GM19351 (cell line): Measurements from ENCODE around the gene DPM1.
"Not testable (repeated sequence)": the region's sequence is repeated elsewhere in the genome, so short reads cannot be mapped to it uniquely, and the experiment has no call there.

Source experiments
- ATAC-seq: cut with Tn5 transposase; IDR thresholded peaks from one replicate; pipeline ENCODE4 v1.9.1; 2021; ENCODE audit warnings: mild to moderate bottlenecking, moderate library complexity; ENCODE audit not compliant: unreplicated experiment

DPM1 gene

GRCh38 chr20:50980071-50980681, 21.8 kb upstream of the DPM1 start:
- no peak for ATAC-seq

- not testable (repeated sequence) for ATAC-seq
Observed at GRCh38 chr20:50978533-50978932, 20.2 kb upstream of the DPM1 start.

- no peak for ATAC-seq
Observed at GRCh38 chr20:50977066-50978021, 19.0 kb upstream of the DPM1 start.

GRCh38 chr20:50975701-50976330, 17.5 kb upstream of the DPM1 start:
- ATAC-seq, result no peak

GRCh38 chr20:50969912-50970311, 11.6 kb upstream of the DPM1 start:
- ATAC-seq, result no peak

- no peak for ATAC-seq
Observed at GRCh38 chr20:50969435-50969834, 11.1 kb upstream of the DPM1 start.

GRCh38 chr20:50968289-50968688, 10.0 kb upstream of the DPM1 start:
- no peak for ATAC-seq

- no peak for ATAC-seq
Observed at GRCh38 chr20:50967586-50967985, 9.3 kb upstream of the DPM1 start.

GRCh38 chr20:50959543-50960126, 1.3 kb upstream of the DPM1 start:
- ATAC-seq, result no peak

- ATAC-seq, result peak; percentile 69
Observed at GRCh38 chr20:50958615-50959542, 547 bp upstream of the DPM1 start, which contains the start of gene MOCS3. Gene MOCS3 (plus strand): TSS chr20:50958818. CDS start chr20:50958843, 25 bp downstream.

- no peak for ATAC-seq
Observed at GRCh38 chr20:50957276-50957675, 1.1 kb downstream of the DPM1 start.

GRCh38 chr20:50953821-50954220, 4.5 kb downstream of the DPM1 start:
- ATAC-seq, result no peak

GRCh38 chr20:50953196-50953595, 5.1 kb downstream of the DPM1 start:
- ATAC-seq, result no peak

GRCh38 chr20:50948132-50948785, 10.1 kb downstream of the DPM1 start:
- no peak for ATAC-seq

GRCh38 chr20:50943069-50943468, 15.3 kb downstream of the DPM1 start:
- ATAC-seq, result no peak

GRCh38 chr20:50933589-50933988, 24.7 kb downstream of the DPM1 start:
- ATAC-seq, result no peak

- ATAC-seq, result no peak
Observed at GRCh38 chr20:50932691-50933280, 25.5 kb downstream of the DPM1 start.

GRCh38 chr20:50932016-50932485, 26.3 kb downstream of the DPM1 start:
- no peak for ATAC-seq
